T-helper 22 cell (primary cell): Measurements from ENCODE around the gene KLF16.

Source experiments
- DNase-seq: peaks from one replicate; pipeline ENCODE4 v3.0.0-alpha.2; 2020; ENCODE audit warnings: low read depth

The KLF16 gene

GRCh38 chr19:1855040-1855827 lies 8.1 kb downstream of the KLF16 start:
- peak; percentile 67 for DNase-seq

- DNase-seq: no peak
Measured at GRCh38 chr19:1854542-1855039, 8.8 kb downstream of the KLF16 start.

GRCh38 chr19:1854039-1854541 lies 9.3 kb downstream of the KLF16 start:
- DNase-seq: no peak

GRCh38 chr19:1853295-1854038 lies 9.9 kb downstream of the KLF16 start:
- DNase-seq: peak; percentile 63

GRCh38 chr19:1852581-1853128 lies 10.7 kb downstream of the KLF16 start:
- DNase-seq: no peak

GRCh38 chr19:1851654-1852580 lies 11.5 kb downstream of the KLF16 start:
- DNase-seq: no peak

GRCh38 chr19:1850809-1851653 lies 12.3 kb downstream of the KLF16 start:
- no peak for DNase-seq

GRCh38 chr19:1849886-1850398 lies 13.4 kb downstream of the KLF16 start:
- DNase-seq: no peak

- DNase-seq: no peak
Measured at GRCh38 chr19:1849132-1849474, 14.3 kb downstream of the KLF16 start.

- DNase-seq: peak; percentile 91
Measured at GRCh38 chr19:1848399-1849131, 14.8 kb downstream of the KLF16 start, which contains the start of gene REXO1. TSS of gene REXO1 (minus strand) at chr19:1848483. CDS start at chr19:1848358, 125 bp downstream.

GRCh38 chr19:1847684-1848398 lies 15.5 kb downstream of the KLF16 start:
- no peak for DNase-seq

GRCh38 chr19:1847348-1847683 lies 16.1 kb downstream of the KLF16 start:
- no peak for DNase-seq

GRCh38 chr19:1846517-1847204 lies 16.7 kb downstream of the KLF16 start:
- no peak for DNase-seq

GRCh38 chr19:1845642-1846041 lies 17.7 kb downstream of the KLF16 start:
- DNase-seq: no peak

- DNase-seq: no peak
Measured at GRCh38 chr19:1845125-1845515, 18.3 kb downstream of the KLF16 start.

- no peak for DNase-seq
Measured at GRCh38 chr19:1844513-1845124, 18.8 kb downstream of the KLF16 start.

- DNase-seq: no peak
Measured at GRCh38 chr19:1843646-1844394, 19.6 kb downstream of the KLF16 start.
